Ureter (tissue), 1 donor: Measurements from ENCODE around the gene UAP1. TPM values are rescaled to one million over a fixed set of nuclear protein-coding genes. Genes with fewer than 3 reads are reported as not detected.
A peak's percentile ranks its signal among the peaks of the same experiment; 100 is the strongest.

Experiments used
- DNase-seq: peaks from one replicate; pipeline ENCODE4 v3.0.0-alpha.2; 2020; ENCODE audit warnings: low spot score
- total RNA-seq: library from RNA; stranded (reverse); gene quantifications from one replicate; pipeline ENCODE4 v1.2.4, GENCODE V29; 2023
- donor health status: DM: yes; HTN: yes; CAD: no.

The UAP1 gene
- total RNA-seq = 47.8 TPM

- peak; percentile 48 for DNase-seq
Measured at GRCh38 chr1:162561616-162562469, at the start of gene UAP1. Gene UAP1, plus strand, starts transcription at chr1:162561722. Its CDS starts 4,347 bp downstream, at chr1:162566069.

- no peak for DNase-seq
Measured at GRCh38 chr1:162527314-162527713, 34.2 kb upstream of the UAP1 start.

GRCh38 chr1:162530307-162530987, 31.1 kb upstream of the UAP1 start:
- no peak for DNase-seq

GRCh38 chr1:162530988-162531319, 30.6 kb upstream of the UAP1 start:
- no peak for DNase-seq

GRCh38 chr1:162535501-162535900, 26.0 kb upstream of the UAP1 start:
- no peak for DNase-seq

GRCh38 chr1:162536511-162536910, 25.0 kb upstream of the UAP1 start:
- no peak for DNase-seq

GRCh38 chr1:162537216-162537615, 24.3 kb upstream of the UAP1 start:
- no peak for DNase-seq

GRCh38 chr1:162538815-162539431, 22.6 kb upstream of the UAP1 start:
- DNase-seq = no peak

- no peak for DNase-seq
Measured at GRCh38 chr1:162541619-162542141, 19.8 kb upstream of the UAP1 start.

- DNase-seq = no peak
Measured at GRCh38 chr1:162543228-162543627, 18.3 kb upstream of the UAP1 start.

- no peak for DNase-seq
Measured at GRCh38 chr1:162548170-162548569, 13.4 kb upstream of the UAP1 start.

GRCh38 chr1:162549001-162549400, 12.5 kb upstream of the UAP1 start:
- no peak for DNase-seq

- DNase-seq = no peak
Measured at GRCh38 chr1:162550925-162551324, 10.6 kb upstream of the UAP1 start.

- DNase-seq = no peak
Measured at GRCh38 chr1:162551969-162552683, 9.4 kb upstream of the UAP1 start.

- no peak for DNase-seq
Measured at GRCh38 chr1:162552684-162553252, 8.8 kb upstream of the UAP1 start.

- no peak for DNase-seq
Measured at GRCh38 chr1:162554258-162554657, 7.3 kb upstream of the UAP1 start.

GRCh38 chr1:162557536-162557935, 4.0 kb upstream of the UAP1 start:
- no peak for DNase-seq

- no peak for DNase-seq
Measured at GRCh38 chr1:162560303-162561036, 1.1 kb upstream of the UAP1 start.

GRCh38 chr1:162561037-162561615, 396 bp upstream of the UAP1 start:
- peak; percentile 98 for DNase-seq

- no peak for DNase-seq
Measured at GRCh38 chr1:162562470-162562828, 927 bp downstream of the UAP1 start.
